Small intestine (tissue), 4 donors: ENCODE results near the gene PLP1. TPM values are rescaled to one million over a fixed set of nuclear protein-coding genes. Genes with fewer than 3 reads are reported as not detected.

Experiments used
- polyA plus RNA-seq, 4 donors: library from polyadenylated mRNA; stranded (reverse) in 3 of 4; unstranded in 1 of 4; fragments of 200-250 nt in 3 of 4; fragments of 120-200 nt in 1 of 4; gene quantifications; one replicate each; pipeline versions ENCODE4 v1.2.1 to v1.2.3, GENCODE V29; 2013
- donor health status: healthy with polysubstance abuse.
- donor health status: Bipolar disorder and iron deficiency.
- donor health status: healthy.

Gene PLP1
- polyA plus RNA-seq, 4 donors, result 1.9 to 7.6 (median 5.8) TPM; not detected in 1

Other genes starting within 250 kb of the PLP1 start
- gene TCEAL4, start 191.3 kb upstream of the PLP1 start, polyA plus RNA-seq, result 10 to 100 TPM; 13.0 to 90.8 (median 63.5) TPM
- 10 to 100 TPM in 2 of 4 donors, 1 to 10 TPM in 2; 2.2 to 18.6 (median 11.2) TPM for gene TCEAL3, start 168.9 kb upstream of the PLP1 start, polyA plus RNA-seq
- 10 to 100 TPM; 17.9 to 33.0 (median 26.9) TPM for gene TCEAL1, start 147.9 kb upstream of the PLP1 start, polyA plus RNA-seq
- gene MORF4L2, start 90.1 kb upstream of the PLP1 start, polyA plus RNA-seq, result 100 to 1,000 TPM; 195 to 360 (median 258) TPM
- gene TMEM31, start 65.9 kb upstream of the PLP1 start, polyA plus RNA-seq, result under 1 TPM in 1 of 4 donors, not detected in 3; 0.13 TPM
- gene RAB9B, start 55.4 kb downstream of the PLP1 start, polyA plus RNA-seq, result 1 to 10 TPM in 2 of 4 donors, under 1 TPM in 1, not detected in 1; 0.27 to 1.7 (median 1.1) TPM
- 1 to 10 TPM; 1.8 to 6.8 (median 4.1) TPM for gene TMSB15B, start 185.8 kb downstream of the PLP1 start, polyA plus RNA-seq
- gene H2BW1, start 236.9 kb downstream of the PLP1 start, polyA plus RNA-seq, result not detected